Head of caudate nucleus (tissue), 42 donors: ENCODE data around the gene WNT5A.

Experiments
- DNase-seq, 42 donors: peaks; one replicate each; pipeline versions ENCODE4 v3.0.0 to v3.0.0-alpha.2; 2020 to 2021; ENCODE audit warnings: mixed read lengths in 7 of 42
- intact Hi-C: fragments of 100-400 bp; cut with DNase I; formaldehyde crosslinking; loops from one replicate; pipeline ENCODE4 v1.15.0; 2022

The WNT5A gene

DNA sequence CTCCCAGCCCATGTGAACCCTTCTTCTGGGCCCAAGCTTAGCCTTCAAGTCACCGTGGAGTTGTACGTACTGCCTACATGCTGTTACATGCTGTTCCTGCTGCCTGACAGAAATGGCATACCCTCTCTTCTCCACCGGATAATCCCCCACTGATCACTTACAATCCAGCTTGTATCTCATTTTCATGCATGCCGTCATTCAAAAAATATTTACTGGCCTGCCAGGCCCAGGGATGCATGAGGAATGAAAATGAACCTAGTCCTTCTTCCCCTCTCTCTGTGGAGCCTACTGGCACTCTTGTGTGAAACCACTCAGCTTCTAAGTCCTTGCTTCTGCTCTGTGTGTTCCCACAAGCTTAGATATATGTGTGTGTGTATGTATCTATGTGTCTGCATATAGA, 60.6 kb downstream of the WNT5A start:
- intact Hi-C loops: no loop called here
- no peak for DNase-seq

DNA sequence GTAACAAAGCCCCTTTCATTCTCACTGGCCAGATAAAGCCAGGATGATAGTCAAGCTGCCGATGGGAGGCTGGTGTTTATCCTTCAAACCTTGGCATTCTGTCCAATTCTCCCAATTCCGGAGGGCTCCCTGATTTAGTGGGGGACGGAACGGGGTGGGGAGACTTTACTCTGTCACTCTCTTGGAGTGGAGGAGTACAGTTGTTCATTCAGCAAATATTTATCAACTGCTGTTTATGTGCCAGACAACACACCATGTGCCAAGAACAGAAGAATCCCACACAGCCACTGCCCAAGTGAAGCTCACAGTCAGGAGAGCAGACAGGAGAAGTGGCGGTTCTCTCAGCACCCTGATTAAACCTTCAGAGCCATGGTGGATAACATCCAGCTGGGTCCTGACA, 63.3 kb downstream of the WNT5A start:
- intact Hi-C loops: no loop called here
- no peak for DNase-seq

DNA sequence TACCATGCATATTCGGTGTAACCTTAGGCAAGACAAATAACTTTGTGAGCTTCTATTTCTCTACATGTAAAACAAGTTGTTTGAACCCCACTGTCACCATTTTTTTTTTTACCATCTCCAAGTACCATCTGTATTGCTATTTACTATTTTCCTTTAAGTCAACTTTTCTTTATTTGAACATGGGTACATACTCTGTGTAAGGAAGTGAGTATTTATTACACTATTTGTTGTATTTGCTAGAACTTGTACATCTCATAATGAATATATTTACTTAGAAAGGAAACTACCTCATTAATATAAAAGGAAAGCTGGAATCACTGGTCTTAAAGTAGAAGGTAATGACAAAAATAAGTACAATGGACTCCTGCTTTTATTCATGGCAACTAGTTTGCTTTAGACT, 69.9 kb downstream of the WNT5A start:
- intact Hi-C loops: no loop called here
- DNase-seq: no peak

DNA sequence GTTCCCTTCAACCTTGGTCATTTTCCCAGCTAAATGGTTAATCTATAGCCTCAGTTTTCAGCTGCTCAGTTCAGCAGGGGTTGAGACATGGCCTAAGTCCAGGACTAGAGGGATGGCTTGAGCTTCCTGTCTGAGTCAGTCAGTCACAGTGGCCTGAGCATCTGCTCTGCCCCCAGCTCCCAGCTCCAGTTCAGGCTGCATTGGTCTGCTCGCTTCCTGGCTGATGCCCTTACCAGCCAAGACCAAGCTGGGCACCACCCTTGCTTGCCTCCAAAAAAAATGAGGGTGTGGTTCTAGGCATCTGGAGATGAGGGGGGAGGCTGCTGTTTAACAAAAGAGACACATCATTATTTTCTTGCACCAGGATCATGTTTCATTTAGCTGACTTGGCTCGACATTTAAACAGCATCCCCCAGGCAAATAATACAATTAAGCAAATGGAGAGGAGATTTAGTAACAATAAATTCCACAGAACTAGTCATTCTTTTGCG, 70.7 kb downstream of the WNT5A start:
- DNase-seq: no peak
- intact Hi-C loops: no loop called here
